ENCODE data around the gene KLRG1. TPM values are rescaled to one million over a fixed set of nuclear protein-coding genes. Genes with fewer than 3 reads are reported as not detected.

The KLRG1 gene
- total and polyA plus RNA-seq, 2 of the 8 experiments (the other 6 are each of a cell fraction or from before 2014, with no cell fraction given): 7.9 to 12.8 TPM

GRCh38 chr12:9001233-9001632 lies 11.9 kb downstream of the KLRG1 start:
- CTCF ChIA-PET (ENCODE audit: partially characterized antibody): no interaction called here
- Histone ChIP-seq H3K4ac (replicated peaks; ENCODE audit: insufficient read length, low read depth, low read length) (no peak overlapping the region), H3K9me3 (ENCODE audit: insufficient read depth in 2 of 2, low read depth in 1 of 2, low read length in 1 of 2) (no peaks in the 10 kb centered on the region), H3K23ac (ENCODE audit: insufficient read length) (no peak overlapping the region), H3K79me2 (ENCODE audit: control insufficient read depth in 1 of 2, insufficient read depth in 2 of 2, low read length in 2 of 2) (no peaks in the 10 kb centered on the region), H3K27me3 (replicated peaks in 1 of 4; ENCODE audit: control insufficient read depth in 3 of 4, extremely low read depth in 1 of 4, insufficient read depth in 3 of 4, low read length in 3 of 4) (no peaks in the 10 kb centered on the region), H3K9ac (replicated peaks in 1 of 4; ENCODE audit: extremely low read depth in 1 of 4, low read depth in 3 of 4, low read length in 3 of 4) (no peak overlapping the region), H2AK5ac (ENCODE audit: low read depth, low read length) (no peak overlapping the region), H3K23me2 (ENCODE audit: low read depth, low read length) (no peaks in the 10 kb centered on the region; the same call in 1 of the 2 replicates), H2BK15ac (ENCODE audit: low read length) (no peak overlapping the region), H4K8ac (ENCODE audit: extremely low read depth, insufficient read depth, low read length) (no peak overlapping the region), H3K14ac (ENCODE audit: insufficient read length) (no peak overlapping the region), H3K27ac (ENCODE audit: low read depth, low read length) (no peak overlapping the region), H2BK20ac (ENCODE audit: low read length) (no peak overlapping the region), H3K79me1 (ENCODE audit: low read depth, low read length) (no peaks in the 10 kb centered on the region), H2BK5ac (ENCODE audit: low read depth, low read length) (no peak overlapping the region), H3K56ac (replicated peaks; ENCODE audit: insufficient read length, low read depth, low read length) (no peak overlapping the region), H2BK120ac (replicated peaks; ENCODE audit: low read depth, low read length) (no peak overlapping the region), H3K4me2 (ENCODE audit: insufficient read depth in 1 of 2, low read depth in 2 of 2, low read length in 2 of 2) (no peak overlapping the region), H4K5ac (ENCODE audit: insufficient read length, low read depth, low read length) (no peak overlapping the region), H3K4me3 (ENCODE audit: extremely low read depth in 1 of 4, insufficient read depth in 2 of 4, low read depth in 3 of 4, low read length in 4 of 4) (no peak overlapping the region), H3K18ac (ENCODE audit: extremely low read depth, low read length) (no peak overlapping the region), H4K91ac (replicated peaks; ENCODE audit: insufficient read length, low read length) (no peak overlapping the region), H3K36me3 (ENCODE audit: control insufficient read depth in 2 of 4, insufficient read depth in 4 of 4, low read length in 3 of 4) (no peaks in the 10 kb centered on the region), H2BK12ac (ENCODE audit: low read depth, low read length) (no peak overlapping the region), H3K4me1 (replicated peaks in 1 of 4; ENCODE audit: control insufficient read depth in 3 of 4, insufficient read depth in 4 of 4, low read length in 3 of 4) (peaks cover 0 to 3% (median 0%) of the 10 kb centered on the region in 4 experiments; a peak in 2 of 7 replicates), H2AFZ (ENCODE audit: low read length) (no peak overlapping the region), H4K20me1 (replicated peaks in 1 of 2; ENCODE audit: control insufficient read depth in 1 of 2, insufficient read depth in 2 of 2, low read length in 2 of 2) (no peaks in the 10 kb centered on the region)
- FAIRE-seq (no peak), DNase-seq (ENCODE audit: low read depth in 1 of 2, low spot score in 2 of 2) (no peak)
- POLR2A ChIA-PET (ENCODE audit: partially characterized antibody): no interaction called here
- WGBS, 2 experiments (ENCODE audit: extremely low coverage in 1 of 2, insufficient coverage in 1 of 2, insufficient read length in 1 of 2, insufficient replicate concordance in 2 of 2, low coverage in 1 of 2, low lambda C conversion rate in 2 of 2, missing lambda C conversion rate in 1 of 2): 94% methylated on average over 4 of the region's 4 CpGs; no CpG with 5 or more reads in 1 of the 2 experiments
- TF ChIP-seq CHD1 (IDR thresholded peaks at IDR 0.05; ENCODE audit: low read depth, low read length) (no peak), TCF12 (IDR thresholded peaks at IDR 0.05; ENCODE audit: low read depth, low read length) (no peak), ZNF274 (IDR thresholded peaks at IDR 0.05; ENCODE audit: borderline replicate concordance, extremely low read depth, low read length) (no peak), CBX5 (IDR thresholded peaks at IDR 0.05; ENCODE audit: low read depth, low read length) (no peak), RBBP5 (IDR thresholded peaks at IDR 0.05; ENCODE audit: borderline replicate concordance, low read depth, low read length) (no peak), E2F6 (IDR thresholded peaks at IDR 0.05) (no peak), YY1 (IDR thresholded peaks at IDR 0.05; ENCODE audit: low read depth, low read length) (no peak), CTBP2 (IDR thresholded peaks at IDR 0.05; ENCODE audit: borderline replicate concordance, insufficient read depth, insufficient read length, low read length) (no peak), NANOG (IDR thresholded peaks at IDR 0.05; ENCODE audit: insufficient read depth, low read depth, low read length, poor library complexity, severe bottlenecking) (no peak), SP1 (IDR thresholded peaks at IDR 0.05; ENCODE audit: low read depth, low read length) (no peak), KDM1A (IDR thresholded peaks at IDR 0.05; ENCODE audit: borderline replicate concordance, low read length) (no peak)

Data from H1 (cell line).